OCI-LY7 (cell line): ENCODE measurements around the gene SCRN2.

Source experiments
- EZH2phosphoT487 ChIP-seq: fragments of 200-600 bp; sonication (generic); IDR thresholded peaks from 2 replicates; pipeline ENCODE4 v1.6.1; 2018; ENCODE audit warnings: low read depth, borderline replicate concordance, mild to moderate bottlenecking, mixed run types, antibody characterized with exemption, low read length, moderate library complexity, mixed read lengths
- TF ChIP-seq, protein P1 (sequence below): fragments of 200-600 bp; sonication (generic); conservative IDR thresholded peaks from 2 replicates; pipeline ENCODE4 v1.5.1; 2014; ENCODE audit warnings: mild to moderate bottlenecking, antibody characterized with exemption, low read length, moderate library complexity, mixed read lengths

GRCh38 chr17:47860386-47860785, 19.3 kb upstream of the SCRN2 start:
- TF ChIP-seq, protein P1, sequence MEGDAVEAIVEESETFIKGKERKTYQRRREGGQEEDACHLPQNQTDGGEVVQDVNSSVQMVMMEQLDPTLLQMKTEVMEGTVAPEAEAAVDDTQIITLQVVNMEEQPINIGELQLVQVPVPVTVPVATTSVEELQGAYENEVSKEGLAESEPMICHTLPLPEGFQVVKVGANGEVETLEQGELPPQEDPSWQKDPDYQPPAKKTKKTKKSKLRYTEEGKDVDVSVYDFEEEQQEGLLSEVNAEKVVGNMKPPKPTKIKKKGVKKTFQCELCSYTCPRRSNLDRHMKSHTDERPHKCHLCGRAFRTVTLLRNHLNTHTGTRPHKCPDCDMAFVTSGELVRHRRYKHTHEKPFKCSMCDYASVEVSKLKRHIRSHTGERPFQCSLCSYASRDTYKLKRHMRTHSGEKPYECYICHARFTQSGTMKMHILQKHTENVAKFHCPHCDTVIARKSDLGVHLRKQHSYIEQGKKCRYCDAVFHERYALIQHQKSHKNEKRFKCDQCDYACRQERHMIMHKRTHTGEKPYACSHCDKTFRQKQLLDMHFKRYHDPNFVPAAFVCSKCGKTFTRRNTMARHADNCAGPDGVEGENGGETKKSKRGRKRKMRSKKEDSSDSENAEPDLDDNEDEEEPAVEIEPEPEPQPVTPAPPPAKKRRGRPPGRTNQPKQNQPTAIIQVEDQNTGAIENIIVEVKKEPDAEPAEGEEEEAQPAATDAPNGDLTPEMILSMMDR, result no peak
- TF ChIP-seq EZH2phosphoT487, result no peak
